ACC112 (cell line): Measurements from ENCODE around the gene RNASE4.
"Not testable (repeated sequence)": the region's sequence is repeated elsewhere in the genome, so short reads cannot be mapped to it uniquely, and the experiment has no call there.

Source experiments
- H2AFZ ChIP-seq: fragments of 200-600 bp; sonication (generic); one replicate; pipeline ENCODE4 v1.6.0; 2017; ENCODE audit warnings: antibody characterized with exemption, low read length; ENCODE audit not compliant: unreplicated experiment
- H3K27ac ChIP-seq: fragments of 200-600 bp; sonication (generic); 2 replicates; pipeline ENCODE4 v1.5.1; 2014; ENCODE audit warnings: low read depth, mild to moderate bottlenecking, antibody characterized with exemption, low read length, moderate library complexity
- H3K27me3 ChIP-seq: fragments of 200-600 bp; sonication (generic); 2 replicates; pipeline ENCODE4 v1.6.1; 2014; ENCODE audit warnings: mild to moderate bottlenecking, antibody characterized with exemption, low read length, moderate library complexity, mixed read lengths; ENCODE audit not compliant: insufficient read depth
- H3K36me3 ChIP-seq: fragments of 200-600 bp; sonication (generic); 2 replicates; pipeline ENCODE4 v1.6.1; 2016; ENCODE audit warnings: mild to moderate bottlenecking, antibody characterized with exemption, low read length, moderate library complexity, mixed read lengths; ENCODE audit not compliant: insufficient read depth
- H3K4me1 ChIP-seq: fragments of 200-600 bp; sonication (generic); one replicate; pipeline ENCODE4 v1.6.1; 2016; ENCODE audit warnings: low read length, mixed read lengths; ENCODE audit not compliant: insufficient read depth, unreplicated experiment, control insufficient read depth
- H3K4me3 ChIP-seq: fragments of 200-600 bp; sonication (generic); 2 replicates; pipeline ENCODE4 v1.5.1; 2014; ENCODE audit warnings: mild to moderate bottlenecking, low read depth, low read length
- H3K79me2 ChIP-seq: fragments of 200-600 bp; sonication (generic); one replicate; pipeline ENCODE4 v1.6.0; 2016; ENCODE audit warnings: low read length; ENCODE audit not compliant: control insufficient read depth, unreplicated experiment, insufficient read depth

RNASE4 gene

DNA sequence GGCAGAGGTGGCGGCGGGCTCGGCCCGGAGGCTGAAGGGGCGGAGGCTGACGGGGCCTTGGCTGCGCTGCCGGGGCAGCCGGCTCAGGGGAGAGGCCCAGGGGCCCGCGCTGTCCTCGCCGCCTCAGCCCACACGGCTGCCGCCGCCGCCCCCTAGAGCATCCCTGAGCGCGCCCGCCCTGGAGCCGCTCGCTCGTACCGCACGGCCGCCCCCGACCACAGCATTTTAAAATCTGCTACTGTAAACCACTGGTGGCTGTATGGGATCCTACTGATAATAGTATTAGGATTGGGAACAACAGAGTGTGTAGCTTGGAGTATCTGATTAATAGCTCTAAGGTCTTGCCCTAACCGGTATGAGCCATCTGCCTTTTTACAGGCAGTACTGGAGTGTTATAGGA lies 39.1 kb downstream of the RNASE4 start:
- no peaks in the 10 kb centered on the region for H3K4me1 ChIP-seq
- peak overlapping the region; percentile 16 for H2AFZ ChIP-seq

DNA sequence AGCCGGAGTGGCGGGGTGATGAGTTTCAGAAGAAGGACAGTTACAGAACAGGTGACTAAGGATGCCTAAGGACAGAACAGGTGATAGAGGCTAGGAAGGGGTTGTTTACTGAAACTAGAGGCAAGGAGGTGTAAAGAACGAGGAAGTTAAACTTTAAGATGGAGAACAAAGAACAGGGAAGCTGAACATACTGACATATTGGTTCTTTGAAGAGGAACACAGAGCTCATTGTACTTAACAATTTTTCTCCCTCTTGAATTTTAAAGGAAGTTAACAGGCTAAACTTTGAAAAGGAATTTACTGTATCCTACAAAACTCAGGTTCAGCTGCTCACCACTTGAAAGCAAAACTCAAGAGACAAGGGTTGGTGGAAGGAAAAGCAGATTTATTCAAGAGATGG lies 41.8 kb downstream of the RNASE4 start:
- H2AFZ ChIP-seq, H3K27ac ChIP-seq, H3K36me3 ChIP-seq, H3K79me2 ChIP-seq, H3K4me3 ChIP-seq, H3K4me1 ChIP-seq: not testable (repeated sequence)
- H3K27me3 ChIP-seq: peaks cover 96% of the 10 kb centered on the region

More for the DNA sequence above, 39.1 kb downstream of the RNASE4 start:
- Histone ChIP-seq H3K79me2 (no peaks in the 10 kb centered on the region), H3K36me3 (no peaks in the 10 kb centered on the region), H3K27ac (no peak overlapping the region), H3K4me3 (peak overlapping the region; percentile 57), H3K27me3 (peaks cover 99% of the 10 kb centered on the region)

DNA sequence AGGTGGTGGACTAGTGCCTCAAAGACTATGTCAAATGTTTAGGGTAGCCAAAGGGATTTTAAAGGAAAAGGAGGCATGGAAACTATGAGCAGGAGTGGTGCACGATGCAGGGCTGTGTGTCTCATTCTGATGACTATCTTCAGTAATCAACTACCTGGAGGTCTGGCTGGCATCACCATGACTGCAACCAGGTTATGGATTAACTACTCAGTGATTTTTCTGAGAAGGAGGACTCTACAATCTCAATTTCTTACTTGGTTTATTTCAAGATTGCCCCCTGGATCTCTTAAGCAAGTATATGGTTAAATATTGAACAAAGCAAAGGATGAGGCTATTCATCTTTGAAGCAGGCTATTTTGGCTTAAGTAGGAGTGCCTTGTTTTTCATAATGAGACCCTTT lies 42.2 kb downstream of the RNASE4 start:
- H3K4me3 ChIP-seq: no peak overlapping the region
- H3K27ac ChIP-seq: no peak overlapping the region
- H3K79me2 ChIP-seq: no peaks in the 10 kb centered on the region
- peaks cover 93% of the 10 kb centered on the region for H3K27me3 ChIP-seq
- no peaks in the 10 kb centered on the region for H3K36me3 ChIP-seq
- no peak overlapping the region for H2AFZ ChIP-seq
- no peaks in the 10 kb centered on the region for H3K4me1 ChIP-seq

- Histone ChIP-seq H3K4me3 (no peak overlapping the region), H3K27me3 (peaks cover 84% of the 10 kb centered on the region), H3K36me3 (no peaks in the 10 kb centered on the region), H3K79me2 (no peaks in the 10 kb centered on the region), H3K27ac (no peak overlapping the region), H3K4me1 (no peaks in the 10 kb centered on the region), H2AFZ (no peak overlapping the region)
Observed at GRCh38 chr14:20730891-20731290, 46.5 kb downstream of the RNASE4 start.

GRCh38 chr14:20732477-20732876 lies 48.1 kb downstream of the RNASE4 start:
- peaks cover 71% of the 10 kb centered on the region for H3K27me3 ChIP-seq
- no peak overlapping the region for H2AFZ ChIP-seq
- H3K27ac ChIP-seq: no peak overlapping the region
- H3K4me1 ChIP-seq: no peaks in the 10 kb centered on the region
- H3K36me3 ChIP-seq: no peaks in the 10 kb centered on the region
- H3K4me3 ChIP-seq: no peak overlapping the region
- H3K79me2 ChIP-seq: no peaks in the 10 kb centered on the region

GRCh38 chr14:20732979-20733635 lies 48.7 kb downstream of the RNASE4 start:
- Histone ChIP-seq H2AFZ (no peak overlapping the region), H3K4me3 (no peak overlapping the region), H3K27ac (no peak overlapping the region), H3K27me3 (peaks cover 71% of the 10 kb centered on the region), H3K4me1 (no peaks in the 10 kb centered on the region), H3K79me2 (no peaks in the 10 kb centered on the region), H3K36me3 (no peaks in the 10 kb centered on the region)

GRCh38 chr14:20733684-20734429 lies 49.5 kb downstream of the RNASE4 start:
- no peaks in the 10 kb centered on the region for H3K79me2 ChIP-seq
- no peak overlapping the region for H2AFZ ChIP-seq
- no peaks in the 10 kb centered on the region for H3K36me3 ChIP-seq
- H3K4me3 ChIP-seq: no peak overlapping the region
- H3K4me1 ChIP-seq: no peaks in the 10 kb centered on the region
- H3K27ac ChIP-seq: no peak overlapping the region
- peaks cover 68% of the 10 kb centered on the region for H3K27me3 ChIP-seq

DNA sequence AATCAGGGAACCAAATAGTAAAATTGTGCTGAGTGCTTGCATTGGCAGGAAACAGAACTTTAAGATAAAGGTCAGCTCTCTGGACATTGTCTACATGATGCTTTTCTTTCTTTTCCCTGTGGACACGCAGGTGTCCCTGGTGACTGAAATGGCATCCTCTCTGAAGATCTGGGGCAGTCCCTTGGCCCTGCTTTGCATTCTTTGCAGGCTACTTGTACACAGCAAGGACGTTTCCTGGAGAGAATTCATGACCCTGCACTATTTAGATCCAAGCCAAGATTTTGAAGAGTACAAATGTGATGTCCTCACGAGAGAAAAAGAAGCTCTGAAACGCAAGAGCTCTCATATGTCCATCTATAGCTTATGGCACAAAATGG lies 50.1 kb downstream of the RNASE4 start:
- H3K27me3 ChIP-seq: peaks cover 72% of the 10 kb centered on the region
- no peaks in the 10 kb centered on the region for H3K4me1 ChIP-seq
- no peak overlapping the region for H2AFZ ChIP-seq

DNA sequence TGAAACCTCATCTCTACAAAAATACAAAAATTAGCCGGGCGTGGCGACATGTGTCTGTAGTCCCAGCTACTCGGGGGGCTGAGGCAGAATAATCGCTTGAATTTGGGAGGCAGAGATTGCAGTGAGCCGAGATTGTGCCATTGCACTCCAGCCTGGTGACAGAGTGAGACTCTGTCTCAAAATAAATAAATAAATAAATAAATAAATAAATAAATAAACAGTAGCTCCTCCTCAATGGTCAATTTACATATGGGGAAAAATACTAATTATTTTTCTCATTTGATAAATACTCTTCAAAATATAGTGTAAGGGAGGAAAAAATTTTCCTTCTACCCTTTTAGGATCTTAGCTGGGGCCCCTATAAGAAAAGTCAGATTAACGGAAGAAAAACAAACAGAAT lies 53.9 kb downstream of the RNASE4 start:
- not testable (repeated sequence) for H3K36me3 ChIP-seq, H3K27ac ChIP-seq, H3K4me3 ChIP-seq, H3K79me2 ChIP-seq, H3K4me1 ChIP-seq, H2AFZ ChIP-seq
- H3K27me3 ChIP-seq: peaks cover 69% of the 10 kb centered on the region

More for the DNA sequence above, 50.1 kb downstream of the RNASE4 start:
- Histone ChIP-seq H3K27ac (no peak overlapping the region), H3K36me3 (no peaks in the 10 kb centered on the region), H3K4me3 (no peak overlapping the region), H3K79me2 (no peaks in the 10 kb centered on the region)

GRCh38 chr14:20742132-20742531 lies 57.8 kb downstream of the RNASE4 start:
- no peaks in the 10 kb centered on the region for H3K79me2 ChIP-seq
- H3K4me1 ChIP-seq: no peaks in the 10 kb centered on the region
- H3K27ac ChIP-seq: no peak overlapping the region
- no peak overlapping the region for H2AFZ ChIP-seq
- no peak overlapping the region for H3K4me3 ChIP-seq
- peaks cover 63% of the 10 kb centered on the region for H3K27me3 ChIP-seq
- H3K36me3 ChIP-seq: no peaks in the 10 kb centered on the region

GRCh38 chr14:20743556-20743955 lies 59.2 kb downstream of the RNASE4 start:
- Histone ChIP-seq H3K27ac (no peak overlapping the region), H3K27me3 (peaks cover 61% of the 10 kb centered on the region), H3K4me1 (no peaks in the 10 kb centered on the region), H2AFZ (no peak overlapping the region), H3K4me3 (no peak overlapping the region), H3K36me3 (no peaks in the 10 kb centered on the region), H3K79me2 (no peaks in the 10 kb centered on the region)
